Measurements from ENCODE around the gene BTRC. TPM values are rescaled to one million over a fixed set of nuclear protein-coding genes. Genes with fewer than 3 reads are reported as not detected.

Gene BTRC
- polyA plus RNA-seq, 1 experiment, result 23.2 TPM

GRCh38 chr10:101563497-101564040 is 209.6 kb downstream of the BTRC start:
- H3K4me3 ChIP-seq (ENCODE audit: low read depth, low read length), result no peak overlapping the region
- no peaks in the 10 kb centered on the region for H3K9me3 ChIP-seq (ENCODE audit: control insufficient read depth, insufficient read depth, low read length)
- TF ChIP-seq, protein P1, sequence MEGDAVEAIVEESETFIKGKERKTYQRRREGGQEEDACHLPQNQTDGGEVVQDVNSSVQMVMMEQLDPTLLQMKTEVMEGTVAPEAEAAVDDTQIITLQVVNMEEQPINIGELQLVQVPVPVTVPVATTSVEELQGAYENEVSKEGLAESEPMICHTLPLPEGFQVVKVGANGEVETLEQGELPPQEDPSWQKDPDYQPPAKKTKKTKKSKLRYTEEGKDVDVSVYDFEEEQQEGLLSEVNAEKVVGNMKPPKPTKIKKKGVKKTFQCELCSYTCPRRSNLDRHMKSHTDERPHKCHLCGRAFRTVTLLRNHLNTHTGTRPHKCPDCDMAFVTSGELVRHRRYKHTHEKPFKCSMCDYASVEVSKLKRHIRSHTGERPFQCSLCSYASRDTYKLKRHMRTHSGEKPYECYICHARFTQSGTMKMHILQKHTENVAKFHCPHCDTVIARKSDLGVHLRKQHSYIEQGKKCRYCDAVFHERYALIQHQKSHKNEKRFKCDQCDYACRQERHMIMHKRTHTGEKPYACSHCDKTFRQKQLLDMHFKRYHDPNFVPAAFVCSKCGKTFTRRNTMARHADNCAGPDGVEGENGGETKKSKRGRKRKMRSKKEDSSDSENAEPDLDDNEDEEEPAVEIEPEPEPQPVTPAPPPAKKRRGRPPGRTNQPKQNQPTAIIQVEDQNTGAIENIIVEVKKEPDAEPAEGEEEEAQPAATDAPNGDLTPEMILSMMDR (IDR thresholded peaks at IDR 0.05; ENCODE audit: low read depth, low read length), result no peak
- ChIA-PET CTCF (interaction anchor here (1.4 kb wide), 1 partner anchor 350 kb away, joined by 8 read pairs; no protein-coding TSS in a partner anchor), POLR2A (no interaction called here)
- no peak for DNase-seq (ENCODE audit: low read depth, low spot score)
- no peak overlapping the region for H3K27ac ChIP-seq (ENCODE audit: low read depth, low read length)
- peaks cover 34% of the 10 kb centered on the region for H3K27me3 ChIP-seq (ENCODE audit: control insufficient read depth, insufficient read depth, low read length)

GRCh38 chr10:101564490-101564991 is 210.6 kb downstream of the BTRC start:
- H3K27me3 ChIP-seq (ENCODE audit: control insufficient read depth, insufficient read depth, low read length), result peaks cover 40% of the 10 kb centered on the region
- POLR2A ChIA-PET, result no interaction called here
- no peak overlapping the region for H3K4me3 ChIP-seq (ENCODE audit: low read depth, low read length)
- DNase-seq (ENCODE audit: low read depth, low spot score), result no peak
- no peaks in the 10 kb centered on the region for H3K9me3 ChIP-seq (ENCODE audit: control insufficient read depth, insufficient read depth, low read length)
- CTCF ChIA-PET, result no interaction called here
- H3K27ac ChIP-seq (ENCODE audit: low read depth, low read length), result no peak overlapping the region
- TF ChIP-seq, protein P1 (IDR thresholded peaks at IDR 0.05; ENCODE audit: low read depth, low read length), result no peak

GRCh38 chr10:101565370-101565900 is 211.5 kb downstream of the BTRC start:
- peaks cover 44% of the 10 kb centered on the region for H3K27me3 ChIP-seq (ENCODE audit: control insufficient read depth, insufficient read depth, low read length)
- POLR2A ChIA-PET, result no interaction called here
- CTCF ChIA-PET, result interaction anchor here (1.3 kb wide), 1 partner anchor 351 kb away, joined by 4 read pairs; no protein-coding TSS in a partner anchor
- no peak for DNase-seq (ENCODE audit: low read depth, low spot score)
- H3K9me3 ChIP-seq (ENCODE audit: control insufficient read depth, insufficient read depth, low read length), result no peaks in the 10 kb centered on the region
- no peak overlapping the region for H3K4me3 ChIP-seq (ENCODE audit: low read depth, low read length)
- TF ChIP-seq, protein P1 (IDR thresholded peaks at IDR 0.05; ENCODE audit: low read depth, low read length), result no peak
- no peak overlapping the region for H3K27ac ChIP-seq (ENCODE audit: low read depth, low read length)

GRCh38 chr10:101565936-101566332 is 212.0 kb downstream of the BTRC start:
- POLR2A ChIA-PET, result no interaction called here
- Histone ChIP-seq H3K4me3 (ENCODE audit: low read depth, low read length) (no peak overlapping the region), H3K27ac (ENCODE audit: low read depth, low read length) (no peak overlapping the region), H3K27me3 (ENCODE audit: control insufficient read depth, insufficient read depth, low read length) (peaks cover 44% of the 10 kb centered on the region), H3K9me3 (ENCODE audit: control insufficient read depth, insufficient read depth, low read length) (no peaks in the 10 kb centered on the region; the same call in 1 of the 2 replicates)
- TF ChIP-seq, protein P1 (IDR thresholded peaks at IDR 0.05; ENCODE audit: low read depth, low read length), result no peak
- CTCF ChIA-PET, result interaction anchor here (1.3 kb wide), 1 partner anchor 351 kb away, joined by 4 read pairs; no protein-coding TSS in a partner anchor
- no peak for DNase-seq (ENCODE audit: low read depth, low spot score)
